Upper lobe of right lung (tissue), 1 donor: ENCODE results near the gene NHERF2. TPM values are rescaled to one million over a fixed set of nuclear protein-coding genes. Genes with fewer than 3 reads are reported as not detected.

Experiments
- ATAC-seq: fragments of 200-7000 bp; cut with Tn5 transposase; one replicate; pipeline ENCODE4 v1.9.1; 2020; ENCODE audit warnings: mild to moderate bottlenecking, moderate library complexity
- DNase-seq: peaks from one replicate; pipeline ENCODE4 v3.0.0-alpha.2; 2020
- H3K27ac ChIP-seq: fragments of 200-600 bp; one replicate; pipeline ENCODE4 v1.8.0; 2022
- H3K27me3 ChIP-seq: fragments of 200-600 bp; one replicate; pipeline ENCODE4 v1.8.0; 2022; ENCODE audit warnings: mild to moderate bottlenecking
- H3K36me3 ChIP-seq: fragments of 200-600 bp; one replicate; pipeline ENCODE4 v1.8.0; 2022
- H3K4me1 ChIP-seq: fragments of 200-600 bp; one replicate; pipeline ENCODE4 v1.8.0; 2022
- H3K4me3 ChIP-seq: fragments of 200-600 bp; one replicate; pipeline ENCODE4 v1.8.0; 2022; ENCODE audit warnings: mild to moderate bottlenecking
- H3K9me3 ChIP-seq: fragments of 200-600 bp; one replicate; pipeline ENCODE4 v1.8.0; 2022
- CTCF ChIP-seq: fragments of 200-600 bp; IDR thresholded peaks from one replicate; pipeline ENCODE4 v1.8.0; 2022; ENCODE audit warnings: antibody characterized with exemption
- intact Hi-C: fragments of 100-400 bp; cut with DNase I; formaldehyde crosslinking; loops from one replicate; pipeline ENCODE4 v1.11.0; 2022
- total RNA-seq: library from RNA; stranded (reverse); fragmentation: NEBNext Ultra II Directional; extraction: Animal tissue kit (Norgen Biotek cat#: 25700); gene quantifications from one replicate; pipeline ENCODE4 v1.2.1, GENCODE V29; 2021
- donor health status: DM: no; HTN: yes; CAD: no; lungs with severe emphysema.

NHERF2 gene
- total RNA-seq, 1 donor from 2014 or later = 363 TPM

- intact Hi-C loops = no loop called here
- Histone ChIP-seq H3K27me3 (peaks cover 39% of the 10 kb centered on the region), H3K4me1 (peaks cover 28% of the 10 kb centered on the region), H3K9me3 (no peaks in the 10 kb centered on the region), H3K36me3 (no peaks in the 10 kb centered on the region), H3K4me3 (no peak within 1 kb of the TSS), H3K27ac (no peak within 1 kb of the TSS)
- ATAC-seq (no peak), DNase-seq (no peak)
- TF ChIP-seq CTCF = no peak
These were observed 7.2 kb upstream of the NHERF2 start, which contains the start of gene NPW for GRCh38 chr16:2019518-2019920. NPW (plus strand) TSS chr16:2019785.

- Histone ChIP-seq H3K9me3 (no peaks in the 10 kb centered on the region), H3K36me3 (no peaks in the 10 kb centered on the region), H3K27me3 (peaks cover 39% of the 10 kb centered on the region), H3K4me1 (peaks cover 29% of the 10 kb centered on the region), H3K4me3 (no peak overlapping the region), H3K27ac (no peak overlapping the region)
- DNase-seq = no peak
- TF ChIP-seq CTCF = no peak
- intact Hi-C loops = loop anchor here (5.0 kb wide), 1 partner anchor 122 kb away; no protein-coding TSS in a partner anchor
- no peak for ATAC-seq
These were observed 6.5 kb upstream of the NHERF2 start for GRCh38 chr16:2019921-2020831.

- H3K9me3 ChIP-seq = no peaks in the 10 kb centered on the region
- no peak overlapping the region for H3K27ac ChIP-seq
- H3K4me1 ChIP-seq = peaks cover 41% of the 10 kb centered on the region
- DNase-seq (no peak), ATAC-seq (peak; percentile 0)
- peak overlapping the region; percentile 41 for H3K4me3 ChIP-seq
- intact Hi-C loops = loop anchor here (5.0 kb wide), 1 partner anchor 120 kb away; no protein-coding TSS in a partner anchor
- TF ChIP-seq CTCF = no peak
- no peaks in the 10 kb centered on the region for H3K36me3 ChIP-seq
- peaks cover 35% of the 10 kb centered on the region for H3K27me3 ChIP-seq
These were observed 4.0 kb upstream of the NHERF2 start for GRCh38 chr16:2022723-2023091.

- Histone ChIP-seq H3K9me3 (no peaks in the 10 kb centered on the region), H3K4me3 (peak overlapping the region; percentile 41), H3K27ac (peak overlapping the region; percentile 82), H3K36me3 (no peaks in the 10 kb centered on the region), H3K4me1 (peaks cover 46% of the 10 kb centered on the region), H3K27me3 (peaks cover 35% of the 10 kb centered on the region)
- ATAC-seq (peak; percentile 94), DNase-seq (peak; percentile 96)
- TF ChIP-seq CTCF = peak; percentile 98
- intact Hi-C loops = loop anchor here (5.0 kb wide), 1 partner anchor 119 kb away; no protein-coding TSS in a partner anchor
These were observed 3.3 kb upstream of the NHERF2 start for GRCh38 chr16:2023092-2024031.

- no peaks in the 10 kb centered on the region for H3K9me3 ChIP-seq
- ATAC-seq (no peak), DNase-seq (no peak)
- peaks cover 50% of the 10 kb centered on the region for H3K4me1 ChIP-seq
- peak overlapping the region; percentile 41 for H3K4me3 ChIP-seq
- no peaks in the 10 kb centered on the region for H3K36me3 ChIP-seq
- intact Hi-C loops = loop anchor here (5.0 kb wide), 1 partner anchor 118 kb away; no protein-coding TSS in a partner anchor
- H3K27ac ChIP-seq = peak overlapping the region; percentile 82
- peaks cover 30% of the 10 kb centered on the region for H3K27me3 ChIP-seq
- TF ChIP-seq CTCF = no peak
These were observed 2.7 kb upstream of the NHERF2 start for GRCh38 chr16:2024032-2024420.
